Prostate gland (tissue), 2 donors: ENCODE measurements around the gene PIAS4. TPM values are rescaled to one million over a fixed set of nuclear protein-coding genes. Genes with fewer than 3 reads are reported as not detected.

Source experiments
- DNase-seq: peaks from one replicate; pipeline ENCODE4 v3.0.0-alpha.2; 2019; ENCODE audit warnings: low spot score
- H3K27ac ChIP-seq, 2 donors: fragments of 200-600 bp; sonication (generic); 2 replicates each; pipeline ENCODE4 v1.5.1; 2017 to 2019
- H3K27me3 ChIP-seq: fragments of 200-600 bp; sonication (generic); replicated peaks from 2 replicates; pipeline ENCODE4 v1.5.1; 2019; ENCODE audit not compliant: insufficient read depth
- H3K36me3 ChIP-seq, 2 donors: fragments of 200-600 bp; sonication (generic); 1 replicate in 1 of 2; 2 replicates in 1 of 2; pipeline versions ENCODE4 v1.5.1 to v1.8.1; 2017 to 2019
- H3K4me1 ChIP-seq: fragments of 200-600 bp; sonication (generic); replicated peaks from 2 replicates; pipeline ENCODE4 v1.5.1; 2019
- H3K4me3 ChIP-seq, 2 donors: fragments of 200-600 bp; sonication (generic); 2 replicates each; pipeline ENCODE4 v1.5.1; 2017 to 2019
- H3K9me3 ChIP-seq: fragments of 200-600 bp; sonication (generic); 2 replicates; pipeline ENCODE4 v1.5.1; 2017
- POLR2A ChIP-seq: fragments of 450-650 bp; IDR thresholded peaks from one replicate; pipeline ENCODE4 v1.6.1; 2016; ENCODE audit warnings: antibody characterized with exemption, mild to moderate bottlenecking
- POLR2AphosphoS5 ChIP-seq: sonication (generic); formaldehyde crosslinking; IDR thresholded peaks from one replicate; pipeline ENCODE4 v1.6.1; 2017; ENCODE audit warnings: antibody characterized with exemption
- WGBS: methylation state at CpG from one replicate; pipeline ENCODE4 v1.1.5; 2018; 5-methylcytosine and 5-hydroxymethylcytosine counted together
- intact Hi-C: fragments of 100-400 bp; cut with DNase I; formaldehyde crosslinking; loops from one replicate; pipeline ENCODE4 v1.14.2; 2022
- total RNA-seq, 2 donors: library from RNA; depleted of rRNA; stranded (reverse); fragments of >200 nt; gene quantifications; one replicate each; pipeline ENCODE4 v1.1.0, GENCODE V29; 2016
- TF ChIP-seq, protein P1 (sequence below), 4 experiments: fragments of 200-600 bp in 2 of 4; fragments of 450-650 bp in 2 of 4; sonication (generic) in 2 of 4; IDR thresholded peaks; 1 replicate in 3 of 4; 2 replicates in 1 of 4; pipeline ENCODE4 v1.5.1; 2016 to 2019; ENCODE audit warnings: antibody characterized with exemption in 4 of 4, mild to moderate bottlenecking in 2 of 4, moderate library complexity in 2 of 4

PIAS4 gene
- total RNA-seq, 2 donors from 2014 or later, result 25.3 to 70.0 TPM

DNA sequence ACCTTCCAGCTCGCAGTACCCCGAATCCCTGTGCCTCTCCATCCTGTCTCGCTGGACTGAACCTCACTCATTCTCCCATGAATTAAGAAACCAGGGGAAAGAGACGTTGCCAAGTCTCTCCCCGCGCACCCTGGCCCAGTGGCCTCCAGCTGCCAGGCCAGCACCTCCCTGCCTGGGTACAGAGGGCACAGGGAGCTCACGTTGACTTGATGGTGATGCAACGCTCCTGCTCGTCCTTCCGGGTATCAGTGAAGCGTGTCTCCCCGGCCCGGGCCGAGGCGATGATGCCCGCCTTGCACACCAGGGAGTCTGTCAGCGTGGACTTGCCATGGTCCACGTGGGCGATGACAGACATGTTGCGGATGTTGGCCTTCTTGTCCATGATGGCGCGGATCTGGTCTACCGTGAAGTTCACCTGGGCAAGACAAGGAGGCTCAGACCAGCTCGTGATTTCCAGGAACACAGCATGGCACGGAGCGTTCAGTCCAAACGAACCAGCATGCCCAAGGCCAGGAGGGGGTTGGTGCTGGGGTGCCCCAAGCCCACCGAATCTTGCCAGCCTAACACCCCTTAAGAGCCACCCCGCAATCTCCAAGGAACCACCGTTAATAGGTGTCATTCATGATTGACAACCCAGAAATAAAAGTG is 23.5 kb upstream of the PIAS4 start:
- TF ChIP-seq, protein P1, sequence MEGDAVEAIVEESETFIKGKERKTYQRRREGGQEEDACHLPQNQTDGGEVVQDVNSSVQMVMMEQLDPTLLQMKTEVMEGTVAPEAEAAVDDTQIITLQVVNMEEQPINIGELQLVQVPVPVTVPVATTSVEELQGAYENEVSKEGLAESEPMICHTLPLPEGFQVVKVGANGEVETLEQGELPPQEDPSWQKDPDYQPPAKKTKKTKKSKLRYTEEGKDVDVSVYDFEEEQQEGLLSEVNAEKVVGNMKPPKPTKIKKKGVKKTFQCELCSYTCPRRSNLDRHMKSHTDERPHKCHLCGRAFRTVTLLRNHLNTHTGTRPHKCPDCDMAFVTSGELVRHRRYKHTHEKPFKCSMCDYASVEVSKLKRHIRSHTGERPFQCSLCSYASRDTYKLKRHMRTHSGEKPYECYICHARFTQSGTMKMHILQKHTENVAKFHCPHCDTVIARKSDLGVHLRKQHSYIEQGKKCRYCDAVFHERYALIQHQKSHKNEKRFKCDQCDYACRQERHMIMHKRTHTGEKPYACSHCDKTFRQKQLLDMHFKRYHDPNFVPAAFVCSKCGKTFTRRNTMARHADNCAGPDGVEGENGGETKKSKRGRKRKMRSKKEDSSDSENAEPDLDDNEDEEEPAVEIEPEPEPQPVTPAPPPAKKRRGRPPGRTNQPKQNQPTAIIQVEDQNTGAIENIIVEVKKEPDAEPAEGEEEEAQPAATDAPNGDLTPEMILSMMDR (IDR thresholded peaks at IDR 0.05), result no peak
- TF ChIP-seq POLR2AphosphoS5, result no peak
- TF ChIP-seq POLR2A, result no peak
- WGBS, result 17% methylated on average over 27 of the region's 30 CpGs
- Histone ChIP-seq H3K27ac (peak overlapping the region; percentile 97 to 98), H3K4me3 (peak overlapping the region; percentile 91 to 96), H3K4me1 (peaks cover 16% of the 10 kb centered on the region), H3K9me3 (no peaks in the 10 kb centered on the region), H3K27me3 (no peaks in the 10 kb centered on the region), H3K36me3 (peaks cover 43 to 48% of the 10 kb centered on the region in 2 donors)
- intact Hi-C loops, result loop anchor here (2.0 to 5.0 kb wide), 2 partner anchors 13 to 198 kb away; partner anchors contain the start of genes ANKRD24, DAPK3 and SIRT6
- peak; percentile 38 for DNase-seq

DNA sequence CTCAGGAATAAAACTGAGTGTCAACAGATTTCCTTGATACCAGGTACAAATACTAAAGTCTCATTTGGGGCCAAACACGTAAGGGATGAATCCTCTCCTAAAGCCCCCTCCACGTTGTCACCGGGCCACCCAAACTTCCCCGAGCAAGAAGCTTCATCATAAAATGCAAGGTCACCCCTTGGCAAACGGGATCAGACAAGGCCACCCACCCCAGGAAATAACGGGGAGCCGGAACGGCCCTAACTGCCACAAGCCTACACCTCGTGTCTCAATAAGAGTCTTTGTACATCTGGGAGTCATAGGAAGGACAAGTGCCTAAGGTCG is 23.0 kb upstream of the PIAS4 start:
- intact Hi-C loops, result loop anchor here (2.0 to 5.0 kb wide), 2 partner anchors 14 to 198 kb away; partner anchors contain the start of genes ANKRD24, DAPK3 and SIRT6
- DNase-seq, result no peak
- no peaks in the 10 kb centered on the region for H3K9me3 ChIP-seq
- H3K27me3 ChIP-seq, result no peaks in the 10 kb centered on the region
- H3K36me3 ChIP-seq, result peaks cover 38 to 43% of the 10 kb centered on the region in 2 donors
- H3K27ac ChIP-seq, result peak overlapping the region; percentile 97 to 98
- H3K4me3 ChIP-seq, result peak overlapping the region; percentile 91 to 96
- under 1% methylated on average over 10 of the region's 10 CpGs for WGBS
- TF ChIP-seq POLR2A, result no peak
- TF ChIP-seq, protein P1 (IDR thresholded peaks at IDR 0.05), result no peak
- no peak for TF ChIP-seq POLR2AphosphoS5
- H3K4me1 ChIP-seq, result peaks cover 16% of the 10 kb centered on the region

GRCh38 chr19:3984908-3985642 is 22.5 kb upstream of the PIAS4 start, which contains the start of gene EEF2:
TSS of gene EEF2 (minus strand) at chr19:3985463. CDS start at chr19:3985380, 83 bp downstream.
- TF ChIP-seq POLR2AphosphoS5 (peak; percentile 98), POLR2A (peak; percentile 99)
- TF ChIP-seq, protein P1 (IDR thresholded peaks at IDR 0.05), result peak in 1 of 4 experiments; percentile 19
- under 1% methylated on average over 45 of the region's 80 CpGs for WGBS
- Histone ChIP-seq H3K9me3 (no peaks in the 10 kb centered on the region), H3K4me1 (peaks cover 16% of the 10 kb centered on the region), H3K36me3 (peaks cover 33 to 37% of the 10 kb centered on the region in 2 donors), H3K27ac (peak within 1 kb of the TSS; percentile 97 to 98), H3K27me3 (no peaks in the 10 kb centered on the region), H3K4me3 (peak within 1 kb of the TSS; percentile 91 to 96)
- intact Hi-C loops, result loop anchor here (2.0 to 5.0 kb wide), 4 partner anchors 14 to 223 kb away; partner anchors contain the start of genes ANKRD24, APBA3, DAPK3 and MRPL54
- peak; percentile 86 for DNase-seq

DNA sequence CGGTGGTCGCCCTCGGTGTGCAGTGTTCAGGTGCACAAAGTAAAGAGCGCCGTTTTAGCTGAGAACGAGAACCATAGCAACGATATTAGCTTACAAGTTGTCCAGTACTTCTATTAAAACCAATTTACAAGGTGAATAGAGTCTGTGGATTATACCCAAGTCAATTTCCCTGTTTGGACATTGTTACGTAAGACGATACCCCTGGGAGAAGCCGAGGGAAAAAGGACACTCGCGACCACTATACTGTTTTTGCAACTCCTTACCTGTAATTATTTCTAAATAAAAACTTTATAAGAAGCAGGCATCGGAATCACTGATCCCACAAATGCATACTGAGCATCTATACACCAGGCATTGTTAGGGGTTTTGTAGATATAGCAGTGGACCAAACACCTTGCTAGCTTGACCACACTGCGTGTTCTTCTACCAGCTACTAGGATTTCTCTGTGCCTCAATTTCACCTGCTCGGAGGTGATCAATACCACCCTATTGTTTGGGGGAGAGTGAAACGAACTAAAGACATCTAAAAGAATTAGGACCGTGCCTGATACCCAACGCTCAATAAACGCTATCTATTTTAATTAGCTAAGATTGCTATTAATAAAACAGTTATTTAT is 21.8 kb upstream of the PIAS4 start:
- peak overlapping the region; percentile 91 to 96 for H3K4me3 ChIP-seq
- WGBS, result 3% methylated on average over 19 of the region's 19 CpGs
- H3K36me3 ChIP-seq, result peaks cover 27 to 31% of the 10 kb centered on the region in 2 donors
- peaks cover 16% of the 10 kb centered on the region for H3K4me1 ChIP-seq
- TF ChIP-seq POLR2AphosphoS5 (no peak), POLR2A (no peak)
- TF ChIP-seq, protein P1 (IDR thresholded peaks at IDR 0.05), result no peak
- DNase-seq, result no peak
- no peaks in the 10 kb centered on the region for H3K27me3 ChIP-seq
- H3K27ac ChIP-seq, result peak overlapping the region; percentile 97 to 98
- no peaks in the 10 kb centered on the region for H3K9me3 ChIP-seq
- intact Hi-C loops, result loop anchor here (2.0 to 5.0 kb wide), 3 partner anchors 15 to 223 kb away; partner anchors contain the start of genes APBA3, DAPK3 and MRPL54
